Endometrial microvascular endothelial cells (primary cell): ENCODE measurements around the gene GSS. TPM values are rescaled to one million over a fixed set of nuclear protein-coding genes. Genes with fewer than 3 reads are reported as not detected.

Experiments
- in situ Hi-C: cut with HindIII; loops from 2 replicates; pipeline ENCODE4 v1.10.0; 2017; ENCODE audit warnings: low sequenced_read_pairs, low pct_unique_long_range_greater_than_20kb; ENCODE audit errors: inconsistent ontology term
- total RNA-seq: library from RNA; depleted of rRNA; stranded (reverse); fragments of >200 nt; gene quantifications from one replicate; pipeline ENCODE4 v1.2.3, GENCODE V29; 2015; ENCODE audit errors: inconsistent ontology term

GSS gene
- total RNA-seq, 1 donor from 2014 or later = 141 TPM

DNA sequence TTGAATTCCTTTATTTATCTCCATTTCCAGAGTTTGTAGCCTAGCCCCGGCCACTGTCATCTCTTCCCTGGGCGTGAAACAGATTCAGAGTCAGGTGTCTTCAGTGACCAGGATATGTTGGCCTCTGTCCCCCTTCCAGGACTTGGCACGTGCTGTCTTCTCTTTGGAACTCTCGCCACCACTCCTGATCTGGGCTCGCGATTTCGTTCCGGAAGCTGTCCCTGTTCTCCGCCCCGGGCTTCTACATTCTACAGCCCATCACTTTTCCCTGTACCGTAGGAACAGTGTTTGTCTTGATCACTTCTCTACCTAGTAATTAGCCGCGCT is 739 bp downstream of the GSS start:
- in situ Hi-C loops = no loop called here

- in situ Hi-C loops = no loop called here
Measured at GRCh38 chr20:34953960-34954359, 1.6 kb downstream of the GSS start.

- in situ Hi-C loops = no loop called here
Measured at GRCh38 chr20:34952671-34953070, 2.9 kb downstream of the GSS start.

- in situ Hi-C loops = no loop called here
Measured at GRCh38 chr20:34951652-34952051, 4.0 kb downstream of the GSS start.

DNA sequence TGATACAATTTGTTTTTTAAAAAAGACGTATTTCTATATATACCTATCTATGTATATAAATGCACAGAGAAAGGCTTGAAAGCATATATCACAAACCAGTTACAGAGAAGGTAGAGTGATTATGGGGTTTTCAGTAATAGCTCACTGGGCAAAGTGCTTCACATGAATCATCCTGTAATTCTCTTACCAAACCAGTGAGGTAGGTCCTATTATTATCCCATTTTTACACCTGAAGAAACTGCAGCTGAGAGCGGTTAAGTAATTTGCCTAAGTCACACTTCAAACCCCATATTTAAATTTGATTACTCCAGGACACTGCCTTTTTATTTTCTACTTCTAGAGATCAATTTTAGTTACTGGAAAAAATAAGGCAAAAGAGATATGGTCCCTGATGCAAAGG is 4.4 kb downstream of the GSS start:
- in situ Hi-C loops = no loop called here

DNA sequence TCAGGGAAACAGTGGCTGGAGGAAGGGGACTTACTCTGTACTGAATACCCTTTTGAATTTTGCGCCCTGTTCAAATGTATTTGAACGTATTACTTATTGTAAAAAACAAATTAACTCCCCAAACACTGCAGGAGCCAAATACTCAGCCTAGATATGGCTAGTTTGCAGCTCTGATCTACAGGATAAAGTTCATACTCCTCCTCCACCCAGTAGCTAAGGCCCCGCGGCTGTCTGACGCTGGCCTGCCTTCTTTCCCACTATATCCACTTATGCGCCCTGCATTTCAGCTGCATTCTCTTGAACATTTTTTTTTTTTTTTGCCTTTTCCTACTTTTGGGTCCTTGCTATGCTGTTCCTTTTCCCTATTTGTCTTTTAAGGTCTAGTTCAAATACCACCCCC is 6.5 kb downstream of the GSS start:
- in situ Hi-C loops = no loop called here

DNA sequence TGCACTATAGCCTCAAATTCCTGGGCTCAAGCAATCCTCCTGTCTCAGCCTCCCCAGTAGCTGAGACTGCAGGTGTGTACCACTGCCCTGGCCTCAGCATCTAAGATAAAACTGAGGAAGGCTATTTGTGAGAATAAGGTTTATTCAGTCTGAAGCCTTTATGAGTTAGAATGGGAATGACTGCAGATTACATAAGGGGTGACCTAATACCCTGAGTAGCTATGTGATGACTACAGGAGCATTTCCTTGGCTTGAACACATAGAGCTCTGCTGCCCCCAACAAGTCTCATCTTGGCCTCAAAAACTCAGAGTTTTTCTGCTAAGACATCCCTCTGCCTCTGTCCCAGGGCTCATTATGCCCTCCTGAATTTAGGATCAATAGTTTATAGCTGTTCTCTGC is 7.6 kb downstream of the GSS start:
- in situ Hi-C loops = no loop called here

- in situ Hi-C loops = no loop called here
Measured at GRCh38 chr20:34947336-34947735, 8.3 kb downstream of the GSS start.

GRCh38 chr20:34946661-34947060 is 8.9 kb downstream of the GSS start:
- in situ Hi-C loops = no loop called here

DNA sequence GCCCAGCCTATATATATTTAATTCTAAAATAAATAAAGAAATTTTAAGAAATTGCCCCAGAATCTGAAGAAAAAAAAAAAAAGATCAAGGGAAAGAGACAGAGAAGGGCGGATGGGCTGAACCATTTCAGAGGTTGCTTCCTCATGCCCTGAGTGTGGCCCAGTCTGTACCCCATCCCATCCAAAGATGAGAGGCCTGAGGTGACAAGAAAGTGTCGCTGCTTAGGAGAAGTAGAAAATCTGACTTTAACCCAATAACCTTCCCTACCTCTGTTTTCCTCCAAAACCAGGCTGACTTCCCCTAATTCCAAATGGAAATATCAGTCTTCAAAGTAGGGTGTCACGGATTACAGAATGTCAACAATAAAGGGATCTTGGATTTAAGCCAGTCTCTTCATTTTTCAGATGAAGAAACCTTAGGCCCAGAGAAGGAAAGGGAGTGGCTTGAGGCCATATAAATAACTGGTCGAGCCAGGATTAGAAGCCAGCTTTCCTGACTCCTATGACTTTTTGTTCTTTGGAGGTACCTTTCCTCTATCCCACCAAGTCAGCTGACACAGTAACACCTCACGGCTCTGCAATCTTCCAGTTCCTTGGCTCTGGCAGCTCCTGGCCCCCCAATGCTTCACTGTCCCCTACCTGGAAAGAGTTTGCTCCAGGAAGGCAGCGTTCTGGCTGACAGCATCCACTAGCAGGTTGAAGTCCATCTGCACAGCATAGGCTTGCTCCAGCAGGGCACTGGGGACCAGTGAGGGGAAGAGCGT is 10.1 kb downstream of the GSS start:
- in situ Hi-C loops = no loop called here

GRCh38 chr20:34943808-34944567 is 11.6 kb downstream of the GSS start:
- in situ Hi-C loops = no loop called here

DNA sequence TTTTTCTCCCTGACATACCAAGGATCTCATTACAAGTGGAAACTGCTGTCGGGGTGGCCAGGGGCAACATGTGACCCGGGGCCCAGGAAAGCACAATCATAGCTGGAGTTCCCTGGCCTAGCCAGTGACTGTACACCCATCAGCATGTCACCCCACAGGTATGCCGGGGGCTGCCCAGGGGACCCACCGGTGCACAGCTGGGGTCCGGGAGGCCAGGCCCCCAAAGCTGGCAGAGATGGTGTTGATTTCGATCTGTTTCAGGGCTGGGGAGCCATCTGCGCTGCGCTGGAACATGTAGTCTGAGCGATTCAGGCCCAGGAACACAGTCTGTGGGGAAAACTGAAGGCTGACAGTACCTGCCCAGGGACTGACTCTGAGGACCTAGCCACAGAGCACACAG is 13.3 kb downstream of the GSS start:
- in situ Hi-C loops = no loop called here

DNA sequence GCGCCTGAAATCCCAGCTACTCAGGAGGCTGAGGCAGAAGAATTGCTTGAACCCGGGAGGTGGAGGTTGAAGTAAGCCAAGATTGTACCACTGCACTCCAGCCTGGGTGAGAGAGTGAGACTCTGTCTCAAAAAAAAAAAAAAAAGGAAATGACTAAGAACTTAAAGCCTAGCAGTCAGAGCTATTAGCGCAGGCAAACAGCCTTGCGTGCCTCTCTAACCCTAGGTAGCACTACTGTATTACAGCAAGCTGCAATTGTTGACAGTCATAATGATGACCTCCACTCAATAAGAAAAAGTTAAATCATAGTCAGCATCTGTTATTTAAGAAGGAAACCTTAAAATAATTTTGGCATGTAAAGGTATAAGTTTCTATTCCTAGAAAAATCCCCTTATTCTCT is 14.4 kb downstream of the GSS start:
- in situ Hi-C loops = no loop called here

- in situ Hi-C loops = no loop called here
Measured at GRCh38 chr20:34940081-34940481, 15.5 kb downstream of the GSS start.

DNA sequence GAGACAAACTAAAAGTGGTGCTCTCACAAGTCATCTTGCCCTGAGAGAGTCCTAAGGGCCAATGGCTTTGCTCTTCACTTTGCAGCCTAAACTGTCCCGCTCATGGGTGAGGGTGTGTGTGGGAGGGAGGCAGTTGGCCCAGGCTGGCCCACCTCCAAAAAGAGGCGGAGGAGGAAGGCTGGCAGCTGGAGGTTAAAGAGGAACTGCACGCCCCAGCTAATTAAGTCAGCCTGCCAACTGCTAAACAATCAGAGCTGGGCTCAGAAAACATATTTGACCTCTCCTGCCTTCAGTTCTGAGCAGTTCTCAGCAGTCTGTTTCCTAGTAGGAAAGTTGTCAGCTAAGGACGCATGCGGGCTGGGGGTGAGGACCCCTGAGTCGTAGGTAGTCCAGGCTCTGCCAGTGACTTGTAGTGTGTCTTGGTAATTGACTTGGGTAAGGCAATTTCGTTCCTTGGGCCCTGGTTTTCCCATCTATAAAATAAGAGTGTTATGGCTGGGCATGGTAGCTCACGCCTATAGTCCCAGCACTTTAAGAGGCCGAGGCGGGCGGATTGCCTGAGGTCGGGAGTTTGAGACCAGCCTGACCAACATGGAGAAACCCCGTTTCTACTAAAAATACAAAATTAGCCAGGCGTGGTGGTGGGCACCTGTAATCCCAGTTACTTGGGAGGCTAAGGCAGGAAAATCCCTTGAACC is 17.0 kb downstream of the GSS start:
- in situ Hi-C loops = no loop called here

DNA sequence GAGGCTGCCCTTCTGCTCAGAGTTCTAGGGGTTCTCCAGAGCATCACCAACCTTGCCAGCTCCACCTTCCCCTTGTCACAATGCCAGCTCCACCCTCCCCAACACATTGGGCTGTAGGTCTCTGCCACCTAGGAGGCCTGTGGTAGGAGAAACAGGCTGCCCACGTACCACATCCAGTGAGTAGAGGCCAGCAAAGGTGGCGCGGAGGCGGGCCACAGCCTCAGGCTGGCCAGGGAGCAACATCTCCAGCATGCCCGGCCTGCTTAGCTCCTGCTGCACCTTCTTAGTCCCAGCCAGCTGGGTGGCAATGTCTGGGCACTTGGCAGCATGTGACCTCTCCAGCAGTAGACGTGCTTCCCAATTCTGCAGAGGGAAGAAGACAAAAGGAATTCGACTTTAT is 23.8 kb downstream of the GSS start:
- in situ Hi-C loops = no loop called here

DNA sequence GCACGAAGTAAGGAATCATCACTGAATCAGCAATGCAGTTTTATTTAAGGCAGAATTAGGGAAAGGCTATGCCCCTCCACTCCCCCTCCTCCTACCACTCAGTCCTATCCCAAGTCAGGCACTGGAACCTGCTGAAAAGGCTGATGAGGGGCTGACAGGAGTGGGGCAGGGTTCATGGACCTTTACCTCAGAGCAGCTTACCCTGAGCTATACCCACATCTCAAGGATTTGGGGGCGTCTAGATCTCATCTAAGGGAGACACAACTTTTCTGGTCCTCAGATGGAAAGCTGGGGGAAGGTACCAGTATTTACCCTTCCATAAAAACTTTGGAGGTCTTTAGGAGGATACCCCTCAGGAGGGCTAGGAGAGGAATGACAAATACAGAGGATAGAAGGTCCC is 27.2 kb downstream of the GSS start:
- in situ Hi-C loops = no loop called here

DNA sequence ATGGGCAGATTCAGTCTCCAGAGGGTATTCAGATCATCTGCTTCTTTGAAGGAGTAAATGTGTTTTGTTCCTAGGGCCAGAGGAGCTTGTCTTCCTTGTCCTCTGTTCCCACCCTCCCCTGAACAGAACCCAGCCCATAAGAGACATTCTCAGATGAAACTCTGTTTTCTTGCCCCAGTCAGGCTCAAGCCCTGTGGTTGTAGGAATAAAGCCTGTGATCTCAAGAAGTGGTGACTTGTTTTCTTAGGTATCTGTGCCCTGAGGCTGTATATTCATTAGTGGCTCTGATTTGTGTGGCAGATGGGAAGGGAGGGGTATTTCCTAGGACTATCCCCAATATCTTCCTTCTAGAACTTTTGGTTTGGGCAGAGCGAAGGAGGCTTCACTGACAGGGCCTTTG is 27.9 kb downstream of the GSS start:
- in situ Hi-C loops = no loop called here

GRCh38 chr20:34926581-34926980 is 29.0 kb downstream of the GSS start:
- in situ Hi-C loops = no loop called here

DNA sequence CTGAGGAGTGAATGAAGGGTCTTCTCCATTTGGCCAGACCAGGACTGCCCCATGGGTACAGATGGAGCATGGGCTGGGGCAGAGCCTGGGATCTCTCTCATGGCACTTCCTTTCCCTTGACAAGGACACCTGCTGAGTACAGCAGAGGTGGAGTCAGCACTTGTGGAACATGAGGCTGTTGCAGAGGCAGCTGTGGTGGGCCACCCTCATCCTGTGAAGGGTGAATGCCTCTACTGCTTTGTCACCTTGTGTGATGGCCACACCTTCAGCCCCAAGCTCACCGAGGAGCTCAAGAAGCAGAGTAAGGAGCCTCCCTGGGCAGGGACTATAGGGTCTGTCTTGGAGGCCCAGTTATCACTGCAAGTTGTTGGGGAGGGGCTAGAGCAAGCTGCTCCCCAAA is 29.6 kb downstream of the GSS start:
- in situ Hi-C loops = no loop called here
